ENCODE measurements around the gene ADORA2B.
"Not testable (repeated sequence)": the region's sequence is repeated elsewhere in the genome, so short reads cannot be mapped to it uniquely, and the experiment has no call there.

Gene ADORA2B

DNA sequence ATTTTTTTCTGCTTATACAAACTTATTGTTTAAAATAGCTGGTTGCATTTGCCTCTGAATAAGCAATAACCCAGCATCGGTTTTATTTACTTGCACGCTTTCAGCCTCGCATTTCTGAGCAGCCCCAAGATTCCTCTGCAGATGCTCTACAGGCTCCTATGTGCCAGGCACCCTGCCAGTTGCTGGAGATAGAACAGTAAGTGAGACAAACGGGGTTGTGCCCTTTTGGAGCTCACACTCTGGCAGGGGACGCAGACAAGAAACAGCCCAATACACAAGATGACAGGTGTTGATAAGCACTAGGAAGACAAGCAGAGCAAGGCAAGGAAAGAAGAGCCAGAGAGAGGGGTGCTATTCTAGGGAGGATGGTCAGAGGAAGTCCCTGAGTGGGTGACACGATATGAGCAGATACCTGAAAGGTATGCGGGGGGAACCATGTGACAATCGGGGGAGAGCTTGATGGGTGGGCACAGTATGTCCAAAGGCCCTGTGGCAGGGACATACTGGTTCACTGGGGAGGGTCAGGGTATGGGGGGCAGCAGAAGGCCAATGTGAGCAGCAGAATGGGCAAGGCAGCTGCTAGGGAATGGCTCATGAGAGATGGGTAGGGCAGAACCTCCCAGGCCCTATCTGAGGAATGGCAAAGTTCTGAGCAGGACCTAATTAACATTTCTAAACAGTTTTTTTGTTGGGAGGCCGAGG, 18.7 kb upstream of the ADORA2B start:
- no peak for DNase-seq

DNA sequence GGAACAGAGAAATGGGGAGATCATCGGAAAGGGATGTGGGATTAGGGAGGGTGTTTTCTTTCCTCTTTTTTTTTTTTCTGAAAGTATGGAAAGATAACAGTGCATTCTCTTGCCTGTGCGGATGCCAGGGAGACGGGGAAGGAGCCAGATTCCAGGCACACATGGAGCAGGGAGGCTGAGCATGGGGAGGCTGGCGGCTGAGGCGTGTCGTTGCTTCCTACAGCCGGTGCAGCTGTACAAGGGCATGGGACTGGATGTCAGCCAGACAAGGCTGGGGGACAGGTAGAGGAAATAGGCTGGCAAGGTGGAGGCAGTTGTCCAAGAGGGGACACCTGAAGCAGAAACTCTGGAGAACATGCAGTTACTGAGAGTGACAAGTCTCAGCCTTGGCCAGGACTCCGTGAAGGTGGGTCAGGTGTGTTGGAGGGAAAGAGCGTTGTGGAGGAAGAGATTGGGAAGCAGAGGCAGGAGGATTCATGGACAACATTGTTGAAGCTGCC, 16.6 kb upstream of the ADORA2B start:
- no peak for DNase-seq

DNA sequence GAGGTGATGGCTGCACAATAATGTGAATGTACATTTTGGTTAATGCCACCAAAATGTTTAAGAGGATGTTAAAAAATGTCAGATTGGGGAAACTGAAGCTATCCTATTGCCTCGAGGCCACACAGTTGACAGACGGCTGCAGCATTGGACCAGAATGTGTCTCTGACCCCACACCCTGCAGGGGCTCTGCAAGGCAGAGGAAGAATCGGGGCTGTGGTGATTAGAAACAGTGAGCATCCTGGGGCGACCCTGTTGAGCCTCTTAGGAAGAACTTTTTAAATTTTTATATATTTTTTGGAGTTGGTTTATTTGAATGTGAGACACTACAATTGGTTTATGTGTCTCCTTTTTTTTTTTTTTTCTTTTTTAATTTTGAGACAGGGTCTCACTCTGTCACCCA, 15.0 kb upstream of the ADORA2B start:
- DNase-seq = no peak

DNA sequence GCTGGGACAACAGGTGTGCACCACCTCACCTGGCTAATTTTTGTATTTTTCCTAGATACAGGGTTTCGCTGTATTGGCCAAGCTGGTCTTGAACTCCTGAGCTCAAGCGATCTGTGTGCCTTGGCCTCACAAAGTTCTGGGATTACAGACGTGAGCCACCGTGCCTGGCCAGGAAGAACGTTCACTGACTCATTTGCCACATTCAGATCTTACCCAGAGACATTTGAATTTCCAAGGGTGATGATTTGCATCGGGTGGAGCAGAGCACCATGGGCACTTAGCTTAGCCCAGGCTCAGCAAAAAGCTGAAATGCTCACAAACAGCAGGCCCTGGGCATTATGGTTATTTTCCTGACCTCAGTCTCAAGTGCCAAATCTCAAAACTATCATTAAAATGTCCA, 14.5 kb upstream of the ADORA2B start:
- DNase-seq = no peak

DNA sequence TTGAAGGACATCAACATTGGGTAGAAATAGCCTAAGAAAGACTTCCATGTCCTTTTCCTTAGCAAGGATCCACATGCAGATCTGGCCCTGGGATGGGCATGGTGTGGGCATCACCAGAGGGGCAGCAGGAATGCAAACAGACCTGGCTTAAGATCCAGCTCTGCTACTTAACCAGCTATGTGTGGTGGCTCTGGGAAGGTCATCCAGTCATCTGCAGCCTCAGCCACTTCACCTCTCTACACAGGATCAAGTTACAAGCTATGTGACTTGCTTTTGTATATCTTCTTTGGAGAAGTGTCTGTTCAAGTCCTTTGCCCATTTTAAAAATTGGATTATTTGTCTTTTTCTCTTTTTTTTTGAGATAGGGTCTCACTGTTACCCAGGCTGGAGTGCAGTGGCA, 13.5 kb upstream of the ADORA2B start:
- DNase-seq = no peak

DNA sequence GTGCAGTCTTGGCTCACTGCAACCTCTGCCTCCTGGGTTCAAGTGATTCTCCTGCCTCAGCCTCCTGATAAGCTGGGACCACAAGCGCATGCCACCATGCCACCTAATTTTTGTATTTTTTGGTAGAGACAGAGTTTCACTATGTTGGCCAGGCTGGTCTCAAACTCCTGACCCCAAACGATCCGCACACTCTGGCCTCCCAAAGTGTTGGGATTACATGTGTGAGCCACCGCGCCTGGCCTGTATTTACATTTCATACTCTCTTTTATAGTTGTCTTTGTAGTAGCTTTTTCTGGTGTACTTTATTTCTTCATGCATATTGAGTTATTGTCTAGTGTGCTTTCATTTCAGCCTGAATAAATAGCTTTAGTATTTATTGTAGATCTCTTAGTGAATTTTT, 10.1 kb upstream of the ADORA2B start:
- DNase-seq = no peak

DNA sequence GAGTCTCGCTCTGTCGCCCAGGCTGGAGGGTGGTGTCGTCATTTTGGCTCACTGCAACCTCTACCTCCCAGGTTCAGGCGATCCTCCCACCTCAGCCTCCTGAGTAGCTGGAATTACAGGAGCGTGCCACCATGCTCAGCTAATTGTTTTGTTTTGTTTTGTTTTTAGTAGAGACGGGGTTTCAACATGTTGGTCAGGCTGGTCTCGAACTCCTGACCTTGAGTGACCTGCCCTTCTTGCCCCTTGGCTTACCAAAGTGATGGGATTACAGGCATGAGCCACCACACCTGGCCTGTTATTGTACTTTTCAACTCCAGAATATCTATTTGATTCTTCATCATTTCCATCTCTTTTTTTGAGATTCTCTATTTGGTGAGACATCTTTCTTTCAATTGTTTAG, 9.0 kb upstream of the ADORA2B start:
- DNase-seq = no peak

DNA sequence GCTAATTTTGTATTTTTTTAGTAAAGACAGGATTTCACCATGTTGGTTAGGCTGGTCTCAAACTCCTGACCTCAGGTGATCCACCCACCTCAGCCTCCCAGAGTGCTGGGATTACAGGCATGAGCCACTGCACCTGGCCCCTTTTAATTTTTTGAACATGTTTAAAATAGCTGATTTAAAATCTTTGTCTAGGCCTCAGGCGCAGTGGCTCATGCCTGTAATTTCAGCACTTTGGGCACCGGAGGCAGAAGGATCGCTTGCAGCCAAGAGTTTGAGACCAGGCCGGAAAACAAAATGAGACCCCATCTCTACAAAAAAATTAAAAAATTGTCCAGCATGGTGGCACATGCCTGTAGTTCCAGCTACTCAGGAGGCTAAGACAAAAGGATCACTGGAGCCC, 8.4 kb upstream of the ADORA2B start:
- not testable (repeated sequence) for DNase-seq

DNA sequence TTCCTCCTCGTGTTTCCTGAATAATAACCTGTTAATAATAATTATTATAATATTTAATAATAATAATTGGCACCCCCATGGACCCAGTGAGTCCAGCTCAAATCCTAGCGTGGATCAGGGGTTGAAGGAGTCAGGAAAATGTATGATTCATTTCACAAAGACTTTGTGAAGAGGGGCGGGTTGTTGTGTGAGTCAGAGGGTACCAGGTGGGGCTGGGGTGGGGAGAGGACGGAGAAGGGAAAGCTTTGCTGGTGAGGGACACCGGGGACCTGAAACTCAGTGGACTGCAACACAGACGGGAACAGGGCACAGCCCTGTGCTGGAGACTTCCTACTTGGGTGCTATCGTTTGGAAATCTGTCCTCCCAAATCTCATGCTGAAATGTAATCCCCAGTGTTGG, 3.1 kb upstream of the ADORA2B start:
- no peak for DNase-seq

DNA sequence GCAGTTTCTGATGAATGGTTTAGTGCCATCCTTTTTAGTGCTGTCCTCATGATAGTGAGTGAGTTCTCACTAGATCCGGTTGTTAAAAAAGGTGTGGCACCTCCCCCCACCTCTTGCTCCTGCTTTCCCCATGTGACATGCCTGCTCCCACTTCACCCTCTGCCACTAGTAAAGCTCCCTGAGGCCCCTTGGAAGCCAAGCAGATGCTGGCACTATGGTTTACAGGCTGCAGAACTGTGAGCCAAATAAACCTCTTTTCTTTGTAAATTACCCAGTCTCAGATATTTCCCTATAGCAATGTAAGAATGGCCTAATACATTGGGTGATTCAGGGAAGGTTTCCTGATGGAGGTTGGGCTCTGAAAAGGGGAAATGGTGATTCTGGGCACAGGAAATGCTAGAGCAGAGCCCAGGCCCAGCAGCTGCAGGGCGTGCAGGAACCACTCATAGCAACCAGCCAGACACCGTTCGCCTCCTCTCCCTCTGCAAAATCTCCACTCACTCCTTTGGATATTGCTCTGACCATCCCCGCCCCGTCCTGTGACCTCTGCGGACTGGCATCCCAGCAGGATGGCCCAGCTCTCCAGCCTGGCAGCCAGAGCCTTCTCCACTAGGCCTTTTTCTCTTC, 2.6 kb upstream of the ADORA2B start:
- no peak for DNase-seq

DNA sequence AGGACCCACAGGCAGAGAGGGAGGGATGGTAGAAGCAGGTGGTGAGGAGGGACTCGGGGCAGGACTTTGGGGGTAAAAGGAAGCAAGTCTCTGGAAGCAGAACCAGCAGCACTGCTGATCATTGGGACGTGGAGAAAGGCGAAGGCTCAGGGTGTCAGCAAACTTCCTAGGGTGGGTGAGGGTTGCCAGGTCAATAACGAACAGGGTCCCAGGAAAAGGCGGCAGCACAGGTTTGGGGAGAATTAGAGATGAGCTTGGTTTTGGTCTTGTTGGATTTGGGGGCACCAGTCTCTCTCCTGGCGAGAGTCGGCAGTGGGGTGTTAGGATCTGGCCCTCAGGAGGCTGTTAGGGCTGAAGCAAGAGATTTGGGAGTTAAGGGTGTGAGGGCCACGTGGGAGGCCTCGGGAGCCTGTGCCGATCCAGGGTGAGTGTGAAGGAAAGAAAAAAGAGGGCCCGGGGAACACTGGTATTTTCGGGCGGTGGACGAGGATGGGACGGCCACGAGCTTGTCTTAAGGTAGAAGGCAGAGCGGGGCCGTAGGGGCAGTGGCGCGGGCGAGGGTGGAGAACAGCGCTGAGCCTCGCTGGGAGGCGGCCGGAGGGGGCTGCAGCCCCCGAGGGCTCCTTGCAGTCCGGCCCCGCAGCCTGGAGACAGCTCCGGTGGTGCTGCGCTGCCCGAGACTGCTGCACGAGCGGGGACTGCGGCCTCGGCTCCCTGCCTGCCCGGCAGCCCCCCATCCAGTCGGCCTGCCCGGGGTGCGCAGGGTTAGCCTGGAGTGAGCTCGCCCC, 765 bp upstream of the ADORA2B start:
- no peak for DNase-seq

DNA sequence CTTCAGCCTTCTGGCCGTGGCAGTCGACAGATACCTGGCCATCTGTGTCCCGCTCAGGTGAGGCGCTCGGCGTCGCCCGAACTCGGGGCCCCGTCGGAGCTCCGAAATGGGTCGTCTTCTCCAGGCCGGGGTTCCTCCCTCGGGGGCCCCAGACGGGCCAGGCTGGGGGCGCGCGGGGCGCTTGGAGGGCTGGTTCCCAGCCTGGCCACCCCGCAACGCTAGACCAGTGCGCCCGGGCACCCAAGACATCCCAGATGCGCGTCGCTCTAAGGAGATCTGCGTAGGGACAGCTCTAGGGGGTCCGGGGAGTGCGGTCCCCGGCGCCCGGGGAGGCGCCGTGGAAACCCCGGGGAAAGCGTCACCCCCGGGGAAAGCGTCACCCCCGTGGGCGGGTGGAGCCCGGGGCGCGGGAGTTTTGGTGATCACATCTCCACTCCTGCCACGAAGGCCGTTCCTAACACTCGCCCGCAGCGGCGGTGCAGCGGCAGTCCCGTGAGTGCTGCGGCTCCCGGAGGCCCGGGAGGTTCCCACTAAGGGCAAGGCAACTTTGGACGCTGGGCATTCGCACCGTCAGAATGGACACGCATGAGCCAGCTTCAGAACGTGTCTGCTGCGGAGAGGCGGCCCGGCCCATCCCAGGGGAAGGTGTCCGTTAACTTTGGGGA, 729 bp downstream of the ADORA2B start:
- DNase-seq = no peak

DNA sequence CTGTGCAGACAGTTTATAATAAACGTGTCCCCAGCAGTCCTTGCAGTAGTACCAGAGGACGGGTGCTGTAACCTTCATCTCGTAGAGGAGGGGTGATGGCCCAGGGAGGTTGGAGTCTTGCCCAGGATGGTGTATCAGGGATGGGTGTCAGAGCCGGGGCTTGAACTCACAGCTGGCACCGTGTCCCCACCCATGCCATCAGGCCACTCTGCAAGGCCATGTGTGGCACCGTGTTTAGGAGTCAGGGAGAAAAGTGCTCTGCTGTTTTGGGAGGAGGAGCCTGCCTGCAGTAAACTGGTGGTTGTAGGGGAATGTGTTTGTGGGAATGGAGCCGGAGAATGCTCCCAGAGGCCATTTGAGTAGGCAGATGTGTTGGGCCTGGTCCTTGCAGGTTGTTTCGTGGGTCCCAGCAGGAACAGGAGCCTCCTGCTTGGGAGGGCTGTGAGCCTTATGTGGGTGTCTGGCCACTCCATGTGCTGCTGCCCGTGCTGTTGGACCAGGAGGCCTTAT, 1.7 kb downstream of the ADORA2B start:
- DNase-seq = no peak

DNA sequence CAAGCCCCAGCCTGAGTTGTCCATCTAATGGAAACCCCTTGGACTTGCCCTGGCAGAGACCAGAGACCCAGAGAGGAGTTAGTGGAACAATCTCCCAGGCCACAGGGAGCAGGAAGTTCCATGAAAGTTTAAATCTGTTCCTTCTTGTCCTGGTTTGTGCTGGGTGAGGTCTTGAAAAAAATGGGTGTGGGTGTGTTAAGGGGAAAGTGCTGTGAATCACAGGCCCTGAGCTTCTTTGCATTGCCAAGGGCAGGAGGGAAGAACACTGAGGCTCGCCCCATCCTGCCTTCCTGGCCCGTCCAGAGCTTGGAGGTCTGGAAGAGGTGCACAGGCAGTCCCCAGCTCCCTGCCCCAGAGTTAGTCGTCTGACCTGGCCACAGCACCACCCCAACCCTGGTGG, 2.3 kb downstream of the ADORA2B start:
- DNase-seq = no peak

DNA sequence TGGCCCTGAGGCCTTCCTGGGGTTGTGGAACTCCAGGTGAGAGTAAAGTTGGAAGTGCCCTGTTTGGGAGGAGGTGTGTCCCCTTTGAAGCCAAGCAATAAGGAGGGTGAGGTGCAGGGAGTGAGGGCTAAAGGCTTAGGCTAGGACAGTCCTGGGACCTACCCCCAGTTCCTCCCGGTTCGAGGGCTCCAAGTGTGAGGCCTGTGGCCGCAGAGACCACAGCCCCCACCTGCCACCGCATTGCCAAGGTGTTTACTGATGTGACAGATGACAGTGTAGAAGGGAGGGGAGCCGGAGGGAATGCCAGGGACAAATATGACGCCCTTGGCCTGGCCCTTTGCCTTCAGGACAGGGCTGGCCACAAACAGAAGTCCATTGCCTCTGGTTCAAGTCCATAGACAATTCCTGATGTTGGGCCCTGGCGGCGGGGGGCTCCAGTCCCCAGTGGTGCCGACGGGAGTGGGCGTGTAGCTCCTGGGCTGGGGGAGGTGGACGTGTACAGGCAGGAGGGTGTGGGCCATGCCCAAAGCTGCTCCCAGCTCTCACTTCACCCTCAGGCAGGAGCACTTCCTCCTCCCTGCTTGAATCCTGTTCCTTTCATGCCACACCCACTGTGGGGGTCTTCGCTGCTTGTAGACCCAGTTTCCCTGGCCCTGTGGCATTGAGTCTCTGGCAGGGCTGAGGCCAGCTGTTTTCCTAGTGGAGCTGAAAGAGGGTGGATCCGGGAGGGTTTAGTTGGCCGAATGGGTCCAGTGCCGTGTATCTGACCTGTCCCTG, 3.2 kb downstream of the ADORA2B start:
- no peak for DNase-seq

DNA sequence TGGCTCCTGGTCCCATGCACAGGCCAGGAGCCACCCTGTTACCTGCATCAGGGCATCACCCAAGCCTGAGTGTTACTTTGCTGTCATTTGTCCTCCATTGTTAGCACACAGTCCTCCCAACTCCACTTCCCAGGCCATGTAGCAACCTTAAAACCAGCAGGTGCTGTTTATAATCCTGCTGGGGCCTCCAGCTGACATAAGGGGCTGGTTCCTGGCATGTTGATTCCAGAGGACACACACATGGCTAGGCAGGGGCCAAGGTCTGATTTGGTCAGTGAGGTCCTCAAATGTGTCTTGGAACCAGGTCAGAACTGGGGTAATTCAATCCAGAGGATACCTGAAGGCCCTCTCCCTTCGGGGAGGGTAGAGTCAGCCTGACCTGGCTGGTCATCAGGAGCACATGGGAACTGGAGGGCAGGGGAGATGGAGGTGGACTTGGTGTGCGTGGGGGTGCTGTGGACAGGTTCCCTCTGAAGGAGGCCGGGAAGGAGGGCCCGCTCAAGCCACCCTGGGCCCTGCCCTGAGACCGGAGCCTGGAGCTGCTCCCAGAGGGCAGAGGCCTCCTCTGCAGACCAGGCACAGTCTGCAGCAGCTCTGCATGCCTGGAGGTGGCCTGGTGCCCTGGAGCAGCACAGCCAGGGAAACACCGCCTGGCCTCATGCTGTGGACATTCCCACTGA, 6.6 kb downstream of the ADORA2B start:
- DNase-seq = no peak

DNA sequence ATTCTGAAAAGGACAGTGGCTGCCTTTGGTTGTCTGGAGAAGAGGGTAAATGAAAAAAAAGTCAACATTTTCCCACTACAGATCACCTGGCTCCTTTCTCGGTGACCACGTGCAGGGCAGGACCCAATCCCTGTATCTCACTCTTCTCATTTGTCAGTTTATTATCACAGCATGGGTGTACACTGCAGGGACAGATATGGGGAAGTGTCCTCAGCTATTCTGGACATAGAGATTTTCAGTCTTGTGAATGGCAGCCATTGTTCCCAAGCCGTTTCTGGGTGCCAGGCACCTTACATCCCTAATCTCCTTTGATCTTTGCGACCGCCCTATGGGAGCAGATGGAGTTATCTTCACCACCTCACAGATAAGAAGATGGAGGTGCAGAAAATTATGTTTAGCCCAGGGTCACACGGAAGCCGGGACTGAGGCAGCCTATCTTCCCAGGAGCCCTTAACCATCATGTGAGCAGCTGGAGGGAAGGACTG, 7.2 kb downstream of the ADORA2B start:
- DNase-seq = no peak

DNA sequence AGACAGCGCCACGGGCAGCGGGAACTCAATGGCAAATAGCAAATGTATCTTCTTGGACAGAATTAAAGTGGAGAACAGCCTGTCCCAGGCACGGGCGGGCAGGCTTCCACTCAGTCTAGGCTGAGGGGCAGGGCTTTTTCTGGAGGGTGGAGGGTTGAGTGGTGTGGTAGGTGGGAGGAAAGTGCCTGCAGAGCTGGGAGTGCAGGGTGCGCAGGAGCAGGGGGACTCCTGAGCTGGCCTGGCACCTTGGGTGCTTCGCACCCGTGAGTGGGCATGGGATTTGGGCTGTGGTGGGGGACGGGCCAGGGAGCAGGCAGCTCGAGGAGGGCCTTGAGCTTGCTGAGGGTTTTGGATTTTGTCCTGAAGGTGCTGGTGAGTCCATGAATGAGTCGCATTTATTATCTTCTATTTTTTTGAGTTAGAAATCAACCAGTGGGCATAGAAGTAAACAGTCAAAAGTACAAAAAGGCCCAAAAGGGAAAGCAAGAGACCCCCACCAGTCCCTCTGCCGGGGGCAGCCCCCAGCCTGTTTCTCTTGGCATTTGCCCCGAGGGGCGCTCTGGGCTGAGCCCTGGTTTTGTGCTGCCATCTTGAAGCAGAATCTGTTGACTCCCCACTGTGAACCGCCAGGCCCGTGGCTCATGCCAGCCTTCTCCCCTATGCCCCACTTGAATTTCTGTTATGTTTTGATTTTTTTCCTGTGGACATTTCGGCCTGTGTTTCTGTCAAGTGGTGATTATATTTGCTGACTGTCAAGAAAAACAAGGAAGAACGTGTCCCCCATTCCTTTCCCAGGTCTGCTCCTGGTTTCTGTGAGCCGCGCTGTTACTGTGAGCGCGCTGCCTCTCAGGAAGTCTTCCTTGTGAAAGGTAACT, 8.2 kb downstream of the ADORA2B start:
- no peak for DNase-seq

DNA sequence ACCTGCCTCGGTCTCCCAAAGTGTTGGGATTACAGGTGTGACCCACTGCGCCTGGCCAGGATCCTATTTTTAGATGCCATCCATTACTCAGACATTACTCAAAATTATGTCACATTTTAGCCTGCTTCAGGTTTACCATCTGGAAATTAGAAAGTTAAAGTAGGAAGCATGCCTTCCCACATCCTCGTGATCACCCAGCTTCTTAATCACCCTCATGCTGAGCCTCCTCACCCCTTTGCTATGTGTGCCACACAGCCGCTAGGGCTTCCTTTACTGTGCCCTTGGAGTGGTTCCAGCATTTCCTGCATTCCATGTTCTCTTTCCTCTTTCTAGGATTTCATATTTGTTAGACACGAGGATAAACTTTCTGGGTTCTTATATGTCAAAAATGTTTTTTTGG, 9.3 kb downstream of the ADORA2B start:
- no peak for DNase-seq

DNA sequence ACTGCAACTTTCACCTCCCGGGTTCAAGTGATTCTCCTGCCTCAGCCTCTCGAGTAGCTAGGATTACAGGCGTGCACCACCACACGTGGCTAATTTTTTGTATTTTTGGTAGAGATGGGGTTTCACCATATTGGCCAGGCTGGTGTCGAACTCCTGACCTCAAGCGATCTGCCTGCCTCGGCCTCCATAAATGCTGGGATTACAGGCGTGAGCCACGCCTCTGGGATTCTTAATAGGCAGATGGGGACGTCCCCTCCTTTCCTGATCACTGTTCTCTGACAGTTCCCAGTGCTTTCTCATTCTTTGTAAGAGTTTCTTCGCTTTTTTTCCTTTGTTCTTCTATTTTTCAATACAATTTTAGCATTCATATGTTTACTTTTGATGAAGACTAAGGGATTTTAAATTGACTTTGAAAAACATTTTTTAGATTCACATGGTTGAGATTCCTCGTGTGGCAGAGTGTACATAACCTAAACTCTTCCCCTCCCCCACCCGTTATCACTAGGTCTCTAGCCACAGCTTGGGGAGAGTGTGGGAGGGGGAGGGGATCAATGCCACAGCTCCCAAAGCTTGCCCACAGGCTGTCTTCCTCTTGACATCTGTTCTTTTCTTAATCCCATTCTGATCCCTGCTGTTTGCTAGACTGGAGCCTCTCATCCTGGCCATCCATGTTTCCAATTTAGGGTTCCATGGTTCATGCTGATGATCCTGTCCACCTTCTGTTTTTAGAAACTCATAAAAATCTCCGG, 11.0 kb downstream of the ADORA2B start:
- no peak for DNase-seq

Measured in NCI-H1694 treated with DMSO at 0.1 percent for 48 hours (cell line).